Trophoblast cell (in vitro differentiated cells and primary cell): ENCODE results near the gene KIF17.

Experiments
- DNase-seq, 2 donors: peaks; one replicate each; pipeline ENCODE4 v3.0.0-alpha.2; 2016
- H2AFZ ChIP-seq: 2 replicates; pipeline ENCODE4 v1.6.1; 2013; ENCODE audit warnings: low read length, moderate library complexity, mild to moderate bottlenecking; ENCODE audit not compliant: insufficient read depth, poor library complexity
- H2AK5ac ChIP-seq: 2 replicates; pipeline ENCODE4 v1.6.1; 2013; ENCODE audit warnings: mild to moderate bottlenecking, low read length
- H2BK120ac ChIP-seq: 2 replicates; pipeline ENCODE4 v1.6.1; 2013; ENCODE audit warnings: low read length, mild to moderate bottlenecking, moderate library complexity; ENCODE audit not compliant: insufficient read depth, poor library complexity
- H2BK12ac ChIP-seq: 2 replicates; pipeline ENCODE4 v1.6.1; 2013; ENCODE audit warnings: mild to moderate bottlenecking, low read length, moderate library complexity
- H2BK5ac ChIP-seq: 2 replicates; pipeline ENCODE4 v1.6.1; 2013; ENCODE audit warnings: low read length, low read depth, moderate library complexity, mild to moderate bottlenecking; ENCODE audit not compliant: poor library complexity
- H3K14ac ChIP-seq: 2 replicates; pipeline ENCODE4 v1.6.1; 2013; ENCODE audit warnings: mild to moderate bottlenecking, low read length
- H3K18ac ChIP-seq: 2 replicates; pipeline ENCODE4 v1.6.1; 2013; ENCODE audit warnings: mild to moderate bottlenecking, low read length
- H3K23ac ChIP-seq: 2 replicates; pipeline ENCODE4 v1.6.1; 2013; ENCODE audit warnings: low read length
- H3K27ac ChIP-seq: 2 replicates; pipeline ENCODE4 v1.5.1; 2013; ENCODE audit warnings: low read depth, mild to moderate bottlenecking, inconsistent platforms, low read length, moderate library complexity
- H3K27me3 ChIP-seq: 2 replicates; pipeline ENCODE4 v1.6.1; 2013; ENCODE audit warnings: inconsistent platforms, mild to moderate bottlenecking, low read length, moderate library complexity; ENCODE audit not compliant: insufficient read depth
- H3K36me3 ChIP-seq, 2 experiments: 1 replicate in 1 of 2; 2 replicates in 1 of 2; pipeline ENCODE4 v1.6.1; 2013; ENCODE audit warnings: low read length in 2 of 2, mild to moderate bottlenecking in 2 of 2, moderate library complexity in 1 of 2; ENCODE audit not compliant: insufficient read depth in 2 of 2, control insufficient read depth in 1 of 2
- H3K4ac ChIP-seq: 2 replicates; pipeline ENCODE4 v1.6.1; 2013; ENCODE audit warnings: low read depth, mild to moderate bottlenecking, low read length, moderate library complexity
- H3K4me1 ChIP-seq, 2 experiments: 1 replicate in 1 of 2; 2 replicates in 1 of 2; pipeline ENCODE4 v1.6.1; 2013; ENCODE audit warnings: low read length in 2 of 2, mild to moderate bottlenecking in 2 of 2, moderate library complexity in 1 of 2; ENCODE audit not compliant: insufficient read depth in 2 of 2, control insufficient read depth in 1 of 2
- H3K4me2 ChIP-seq: 2 replicates; pipeline ENCODE4 v1.6.1; 2013; ENCODE audit warnings: inconsistent platforms, mild to moderate bottlenecking, low read length, moderate library complexity
- H3K4me3 ChIP-seq: 2 replicates; pipeline ENCODE4 v1.5.1; 2013; ENCODE audit warnings: mild to moderate bottlenecking, low read depth, low read length, inconsistent platforms
- H3K79me1 ChIP-seq: one replicate; pipeline ENCODE4 v1.6.1; 2013; ENCODE audit warnings: low read length
- H3K79me2 ChIP-seq: 2 replicates; pipeline ENCODE4 v1.6.1; 2013; ENCODE audit warnings: low read length, mild to moderate bottlenecking; ENCODE audit not compliant: control insufficient read depth, insufficient read depth, poor library complexity
- H3K9ac ChIP-seq: 2 replicates; pipeline ENCODE4 v1.6.1; 2013; ENCODE audit warnings: mild to moderate bottlenecking, low read length
- H3K9me3 ChIP-seq: 2 replicates; pipeline ENCODE4 v1.6.1; 2013; ENCODE audit warnings: low read depth, mild to moderate bottlenecking, control low read depth, inconsistent platforms, low read length; ENCODE audit not compliant: insufficient read depth
- H4K12ac ChIP-seq: 2 replicates; pipeline ENCODE4 v1.6.1; 2013; ENCODE audit warnings: low read depth, mild to moderate bottlenecking, low read length, moderate library complexity
- H4K8ac ChIP-seq: 2 replicates; pipeline ENCODE4 v1.6.1; 2013; ENCODE audit warnings: low read depth, mild to moderate bottlenecking, low read length, moderate library complexity
- H4K91ac ChIP-seq: one replicate; pipeline ENCODE4 v1.6.1; 2013; ENCODE audit warnings: low read depth, mild to moderate bottlenecking, low read length, moderate library complexity
- WGBS: extraction: QIAGEN DNeasy Blood & Tissue Kit; methylation state at CpG from one replicate; pipeline ENCODE4 v1.1.7; 2013; ENCODE audit warnings: missing lambda C conversion rate; ENCODE audit not compliant: insufficient read length, insufficient coverage; ENCODE audit errors: extremely low coverage; 5-methylcytosine and 5-hydroxymethylcytosine counted together

The KIF17 gene

DNA sequence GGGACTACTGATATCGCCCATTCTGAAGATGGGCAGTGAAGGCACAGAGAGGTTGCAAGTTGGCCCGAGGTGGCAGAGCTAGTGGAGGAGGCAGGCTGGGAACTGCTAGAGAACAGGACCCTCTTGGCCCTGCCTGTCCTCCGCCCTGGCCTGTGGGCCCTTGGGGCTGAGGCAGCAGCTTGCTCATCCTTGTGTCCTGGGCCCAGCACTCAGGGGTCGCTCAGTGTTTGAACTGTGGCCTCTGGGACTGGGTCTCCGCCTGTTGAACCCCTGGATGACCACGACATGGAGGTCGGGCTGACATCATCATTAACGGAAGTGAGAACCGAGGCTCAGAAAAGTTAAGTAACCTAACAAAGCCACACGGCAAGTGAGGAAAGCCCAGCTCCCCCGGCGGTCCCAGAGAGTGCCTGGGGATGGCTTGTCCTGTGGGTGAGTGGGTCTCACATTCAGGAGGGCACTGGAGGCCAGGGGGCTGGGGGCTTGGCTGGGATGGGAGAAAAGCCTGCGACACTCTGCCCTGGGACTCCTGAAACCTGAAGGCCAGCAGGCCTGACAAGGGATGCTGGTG is 33.7 kb downstream of the KIF17 start:
- H3K79me2 ChIP-seq, result no peaks in the 10 kb centered on the region
- no peak for DNase-seq
- H2BK120ac ChIP-seq, result no peak overlapping the region
- H3K14ac ChIP-seq, result no peak overlapping the region
- H3K79me1 ChIP-seq, result no peaks in the 10 kb centered on the region
- no peak overlapping the region for H3K4ac ChIP-seq
- no peak overlapping the region for H3K4me2 ChIP-seq
- no peak overlapping the region for H4K91ac ChIP-seq
- H4K12ac ChIP-seq, result no peak overlapping the region
- H2AK5ac ChIP-seq, result no peak overlapping the region
- no peak overlapping the region for H2BK5ac ChIP-seq
- no peak overlapping the region for H3K27ac ChIP-seq
- WGBS, result no CpG with 5 or more reads among the region's 13 CpGs
- no peak overlapping the region for H3K18ac ChIP-seq
- peak overlapping the region; percentile 34 for H3K4me3 ChIP-seq
- no peaks in the 10 kb centered on the region for H3K4me1 ChIP-seq
- no peaks in the 10 kb centered on the region for H3K9me3 ChIP-seq
- no peak overlapping the region for H3K9ac ChIP-seq
- no peak overlapping the region for H2BK12ac ChIP-seq
- no peak overlapping the region for H4K8ac ChIP-seq
- no peaks in the 10 kb centered on the region for H3K36me3 ChIP-seq
- no peak overlapping the region for H3K23ac ChIP-seq
- H3K27me3 ChIP-seq, result no peaks in the 10 kb centered on the region
- no peak overlapping the region for H2AFZ ChIP-seq

DNA sequence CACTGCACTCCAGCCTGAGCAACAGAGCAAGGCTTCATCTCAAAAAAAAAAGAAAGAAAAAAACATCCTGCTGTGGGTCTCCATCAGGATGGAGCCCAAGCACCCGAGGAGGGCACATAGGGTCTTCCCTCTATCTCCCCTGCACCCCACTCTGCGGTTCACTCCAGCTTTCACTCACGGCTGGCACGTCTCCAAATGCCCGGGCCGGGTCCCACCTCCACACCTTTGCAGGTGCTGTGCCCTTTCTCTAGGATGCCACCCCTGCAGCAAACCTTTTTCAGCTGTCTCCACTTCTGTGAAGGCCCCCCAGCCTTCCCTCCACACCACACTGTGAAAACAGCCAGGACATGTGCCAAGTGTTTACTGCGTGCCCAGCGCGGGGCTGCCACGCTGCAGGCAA is 34.2 kb downstream of the KIF17 start:
- Histone ChIP-seq H4K8ac (no peak overlapping the region), H3K14ac (no peak overlapping the region), H3K27me3 (no peaks in the 10 kb centered on the region), H4K91ac (no peak overlapping the region), H3K79me2 (no peaks in the 10 kb centered on the region), H3K4ac (no peak overlapping the region), H4K12ac (no peak overlapping the region), H3K9me3 (no peaks in the 10 kb centered on the region), H3K36me3 (no peaks in the 10 kb centered on the region), H3K4me2 (no peak overlapping the region), H3K18ac (no peak overlapping the region), H2BK12ac (no peak overlapping the region), H3K23ac (no peak overlapping the region), H2AK5ac (no peak overlapping the region), H3K27ac (no peak overlapping the region), H2BK5ac (no peak overlapping the region), H3K9ac (no peak overlapping the region), H3K79me1 (no peaks in the 10 kb centered on the region), H3K4me1 (no peaks in the 10 kb centered on the region), H2AFZ (no peak overlapping the region), H2BK120ac (no peak overlapping the region), H3K4me3 (peak overlapping the region; percentile 34)
- DNase-seq, result no peak
- WGBS, result no CpG with 5 or more reads among the region's 10 CpGs

DNA sequence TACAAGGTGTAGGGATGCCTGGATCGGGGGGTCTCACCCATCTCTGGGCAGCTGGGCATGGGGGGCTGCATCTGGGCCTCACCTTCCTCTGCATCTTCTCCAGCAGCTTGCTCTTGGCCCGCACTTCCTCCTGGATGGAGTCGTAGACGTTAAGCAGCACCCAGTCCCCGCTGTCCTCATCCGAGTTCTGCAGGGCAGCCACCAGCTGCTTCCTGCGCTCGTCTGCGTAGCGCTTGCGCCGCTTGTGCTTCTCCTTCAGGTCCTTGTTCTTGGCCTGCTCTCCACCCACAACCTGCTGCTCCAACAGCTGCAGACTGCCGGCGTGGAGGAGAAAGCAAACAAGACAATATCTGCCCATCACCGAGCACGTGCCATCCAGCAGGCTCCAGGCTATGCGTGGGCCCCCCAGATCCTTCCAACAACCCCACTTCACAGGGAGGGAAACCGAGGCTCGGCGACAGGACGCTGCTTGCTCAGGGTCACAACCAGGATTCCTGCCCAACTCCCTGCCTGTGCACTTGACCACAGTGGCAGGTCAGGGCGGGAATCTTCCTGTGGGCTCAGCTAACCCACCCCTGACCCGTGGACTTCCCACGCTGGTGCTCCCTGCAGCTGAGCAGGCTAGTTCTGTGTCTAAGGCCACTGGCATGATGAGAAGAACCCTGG is 35.1 kb downstream of the KIF17 start:
- no peaks in the 10 kb centered on the region for H3K79me2 ChIP-seq
- H2BK120ac ChIP-seq, result no peak overlapping the region
- H4K12ac ChIP-seq, result no peak overlapping the region
- no peak overlapping the region for H3K23ac ChIP-seq
- no peak overlapping the region for H2AFZ ChIP-seq
- H3K36me3 ChIP-seq, result no peaks in the 10 kb centered on the region
- no peak overlapping the region for H3K4me2 ChIP-seq
- WGBS, result no CpG with 5 or more reads among the region's 24 CpGs
- no peak overlapping the region for H3K4me3 ChIP-seq
- H4K91ac ChIP-seq, result no peak overlapping the region
- no peak overlapping the region for H2AK5ac ChIP-seq
- H4K8ac ChIP-seq, result no peak overlapping the region
- no peaks in the 10 kb centered on the region for H3K79me1 ChIP-seq
- H3K14ac ChIP-seq, result no peak overlapping the region
- no peak overlapping the region for H3K9ac ChIP-seq
- H3K27ac ChIP-seq, result no peak overlapping the region
- H3K4ac ChIP-seq, result no peak overlapping the region
- H3K4me1 ChIP-seq, result no peaks in the 10 kb centered on the region
- no peak overlapping the region for H3K18ac ChIP-seq
- H2BK12ac ChIP-seq, result no peak overlapping the region
- no peaks in the 10 kb centered on the region for H3K9me3 ChIP-seq
- H3K27me3 ChIP-seq, result no peaks in the 10 kb centered on the region
- no peak overlapping the region for H2BK5ac ChIP-seq
- no peak for DNase-seq

DNA sequence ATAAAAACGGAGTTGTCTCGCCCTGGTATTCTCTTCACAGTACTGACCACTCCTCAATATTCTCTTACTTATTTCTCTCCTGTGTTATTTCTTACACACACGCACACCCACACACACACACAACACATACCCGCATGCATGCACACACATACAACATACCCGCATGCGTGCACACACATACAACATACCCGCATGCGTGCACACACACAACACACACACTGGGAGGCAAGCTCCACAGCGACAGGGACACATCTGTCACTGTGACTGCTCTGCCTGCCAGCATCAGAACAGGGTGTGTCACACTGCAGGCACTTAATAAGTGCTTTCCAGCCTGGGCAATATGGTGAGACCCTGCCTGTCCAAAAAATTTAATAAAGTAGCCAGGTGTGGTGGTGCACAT is 35.8 kb downstream of the KIF17 start:
- 100% methylated on average over 2 of the region's 9 CpGs for WGBS
- Histone ChIP-seq H2BK5ac (no peak overlapping the region), H3K27ac (no peak overlapping the region), H4K12ac (no peak overlapping the region), H3K14ac (no peak overlapping the region), H3K18ac (no peak overlapping the region), H3K9ac (no peak overlapping the region), H3K27me3 (no peaks in the 10 kb centered on the region), H3K4ac (no peak overlapping the region), H3K4me3 (no peak overlapping the region), H4K91ac (no peak overlapping the region), H2BK120ac (no peak overlapping the region), H3K4me2 (no peak overlapping the region), H3K9me3 (no peaks in the 10 kb centered on the region), H2BK12ac (no peak overlapping the region), H2AK5ac (no peak overlapping the region), H4K8ac (no peak overlapping the region), H3K36me3 (no peaks in the 10 kb centered on the region), H2AFZ (no peak overlapping the region), H3K79me2 (no peaks in the 10 kb centered on the region), H3K23ac (no peak overlapping the region), H3K4me1 (no peaks in the 10 kb centered on the region), H3K79me1 (no peaks in the 10 kb centered on the region)
- DNase-seq, result no peak
